SK-N-SH treated with all-trans-retinoic acid at 6 μM for 48 hours (cell line): ENCODE results near the gene PEX19.

Experiments
- BACH2 ChIP-seq: fragments of 250-450 bp; sonication (Bioruptor Pico); IDR thresholded peaks from 2 replicates; pipeline ENCODE4 v1.9.0; 2021; ENCODE audit warnings: mild to moderate bottlenecking, borderline replicate concordance
- GLIS3 ChIP-seq: fragments of 250-450 bp; sonication (Bioruptor Pico); IDR thresholded peaks from 2 replicates; pipeline ENCODE4 v1.5.0; 2020; ENCODE audit warnings: mild to moderate bottlenecking, moderate library complexity
- RARB ChIP-seq: fragments of 250-450 bp; sonication (Bioruptor Pico); IDR thresholded peaks from 2 replicates; pipeline ENCODE4 v1.8.0; 2021; ENCODE audit warnings: mild to moderate bottlenecking, moderate library complexity
- SNAI2 ChIP-seq: fragments of 250-450 bp; sonication (Bioruptor Pico); IDR thresholded peaks from 2 replicates; pipeline ENCODE4 v1.5.0; 2020; ENCODE audit warnings: mild to moderate bottlenecking, moderate library complexity
- TCF4 ChIP-seq: fragments of 250-450 bp; sonication (Bioruptor Pico); IDR thresholded peaks from 2 replicates; pipeline ENCODE4 v1.8.0; 2021; ENCODE audit warnings: mild to moderate bottlenecking, moderate library complexity, borderline replicate concordance
- ZC3H10 ChIP-seq: fragments of 250-450 bp; sonication (Bioruptor Pico); IDR thresholded peaks from 2 replicates; pipeline ENCODE4 v1.5.1; 2021; ENCODE audit warnings: mild to moderate bottlenecking, moderate library complexity
- ZFP30 ChIP-seq: fragments of 450-650 bp; formaldehyde crosslinking; IDR thresholded peaks from 2 replicates; pipeline ENCODE4 v1.5.0; 2022; ENCODE audit warnings: mild to moderate bottlenecking, moderate library complexity
- ZNF8 ChIP-seq: fragments of 450-650 bp; formaldehyde crosslinking; IDR thresholded peaks from 2 replicates; pipeline ENCODE4 v1.5.0; 2020; ENCODE audit warnings: mild to moderate bottlenecking, moderate library complexity
- TF ChIP-seq, protein P1 (sequence below): fragments of 250-450 bp; sonication (Bioruptor Pico); IDR thresholded peaks from 2 replicates; pipeline ENCODE4 v1.5.1; 2021; ENCODE audit warnings: mild to moderate bottlenecking, moderate library complexity
- TF ChIP-seq, protein P2 (sequence below): fragments of 250-450 bp; sonication (Bioruptor Pico); IDR thresholded peaks from 2 replicates; pipeline ENCODE4 v1.5.1; 2020; ENCODE audit warnings: low read depth, mild to moderate bottlenecking, moderate library complexity
- TF ChIP-seq, protein P3 (sequence below): fragments of 250-450 bp; sonication (Bioruptor Pico); IDR thresholded peaks from 2 replicates; pipeline ENCODE4 v1.8.0; 2020; ENCODE audit warnings: mild to moderate bottlenecking, moderate library complexity, borderline replicate concordance

DNA sequence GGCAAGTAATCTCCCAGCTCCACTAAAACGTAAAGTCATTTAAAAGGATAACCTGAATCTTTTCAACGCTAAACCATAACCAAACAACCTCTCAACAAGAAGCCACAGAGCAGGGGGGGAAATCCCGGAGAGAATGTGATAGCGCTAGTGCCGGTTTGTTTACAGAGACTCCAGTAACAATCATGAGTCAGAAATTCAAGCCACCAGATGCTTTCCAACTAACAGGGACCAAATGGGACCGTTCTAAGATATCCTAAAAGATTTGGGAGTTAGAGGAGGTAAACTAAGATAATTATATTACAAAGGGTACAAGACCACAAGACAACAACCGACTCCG, 23.4 kb downstream of the PEX19 start:
- TF ChIP-seq SNAI2 (CRISPR knock-in tag) (no peak), TCF4 (CRISPR knock-in tag) (no peak), ZFP30 (no peak), RARB (no peak), ZC3H10 (CRISPR knock-in tag) (no peak), ZNF8 (no peak), BACH2 (no peak), GLIS3 (CRISPR knock-in tag) (no peak)
- TF ChIP-seq, protein P1, sequence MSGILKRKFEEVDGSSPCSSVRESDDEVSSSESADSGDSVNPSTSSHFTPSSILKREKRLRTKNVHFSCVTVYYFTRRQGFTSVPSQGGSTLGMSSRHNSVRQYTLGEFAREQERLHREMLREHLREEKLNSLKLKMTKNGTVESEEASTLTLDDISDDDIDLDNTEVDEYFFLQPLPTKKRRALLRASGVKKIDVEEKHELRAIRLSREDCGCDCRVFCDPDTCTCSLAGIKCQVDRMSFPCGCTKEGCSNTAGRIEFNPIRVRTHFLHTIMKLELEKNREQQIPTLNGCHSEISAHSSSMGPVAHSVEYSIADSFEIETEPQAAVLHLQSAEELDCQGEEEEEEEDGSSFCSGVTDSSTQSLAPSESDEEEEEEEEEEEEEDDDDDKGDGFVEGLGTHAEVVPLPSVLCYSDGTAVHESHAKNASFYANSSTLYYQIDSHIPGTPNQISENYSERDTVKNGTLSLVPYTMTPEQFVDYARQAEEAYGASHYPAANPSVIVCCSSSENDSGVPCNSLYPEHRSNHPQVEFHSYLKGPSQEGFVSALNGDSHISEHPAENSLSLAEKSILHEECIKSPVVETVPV (CRISPR knock-in tag), result no peak
- TF ChIP-seq, protein P2, sequence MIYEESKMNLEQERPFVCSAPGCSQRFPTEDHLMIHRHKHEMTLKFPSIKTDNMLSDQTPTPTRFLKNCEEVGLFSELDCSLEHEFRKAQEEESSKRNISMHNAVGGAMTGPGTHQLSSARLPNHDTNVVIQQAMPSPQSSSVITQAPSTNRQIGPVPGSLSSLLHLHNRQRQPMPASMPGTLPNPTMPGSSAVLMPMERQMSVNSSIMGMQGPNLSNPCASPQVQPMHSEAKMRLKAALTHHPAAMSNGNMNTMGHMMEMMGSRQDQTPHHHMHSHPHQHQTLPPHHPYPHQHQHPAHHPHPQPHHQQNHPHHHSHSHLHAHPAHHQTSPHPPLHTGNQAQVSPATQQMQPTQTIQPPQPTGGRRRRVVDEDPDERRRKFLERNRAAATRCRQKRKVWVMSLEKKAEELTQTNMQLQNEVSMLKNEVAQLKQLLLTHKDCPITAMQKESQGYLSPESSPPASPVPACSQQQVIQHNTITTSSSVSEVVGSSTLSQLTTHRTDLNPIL (CRISPR knock-in tag), result no peak
- TF ChIP-seq, protein P3, sequence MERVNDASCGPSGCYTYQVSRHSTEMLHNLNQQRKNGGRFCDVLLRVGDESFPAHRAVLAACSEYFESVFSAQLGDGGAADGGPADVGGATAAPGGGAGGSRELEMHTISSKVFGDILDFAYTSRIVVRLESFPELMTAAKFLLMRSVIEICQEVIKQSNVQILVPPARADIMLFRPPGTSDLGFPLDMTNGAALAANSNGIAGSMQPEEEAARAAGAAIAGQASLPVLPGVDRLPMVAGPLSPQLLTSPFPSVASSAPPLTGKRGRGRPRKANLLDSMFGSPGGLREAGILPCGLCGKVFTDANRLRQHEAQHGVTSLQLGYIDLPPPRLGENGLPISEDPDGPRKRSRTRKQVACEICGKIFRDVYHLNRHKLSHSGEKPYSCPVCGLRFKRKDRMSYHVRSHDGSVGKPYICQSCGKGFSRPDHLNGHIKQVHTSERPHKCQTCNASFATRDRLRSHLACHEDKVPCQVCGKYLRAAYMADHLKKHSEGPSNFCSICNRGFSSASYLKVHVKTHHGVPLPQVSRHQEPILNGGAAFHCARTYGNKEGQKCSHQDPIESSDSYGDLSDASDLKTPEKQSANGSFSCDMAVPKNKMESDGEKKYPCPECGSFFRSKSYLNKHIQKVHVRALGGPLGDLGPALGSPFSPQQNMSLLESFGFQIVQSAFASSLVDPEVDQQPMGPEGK (CRISPR knock-in tag), result no peak
